ENCODE results near the gene TMEM119.
"Not testable (repeated sequence)": the region's sequence is repeated elsewhere in the genome, so short reads cannot be mapped to it uniquely, and the experiment has no call there.

The TMEM119 gene

DNA sequence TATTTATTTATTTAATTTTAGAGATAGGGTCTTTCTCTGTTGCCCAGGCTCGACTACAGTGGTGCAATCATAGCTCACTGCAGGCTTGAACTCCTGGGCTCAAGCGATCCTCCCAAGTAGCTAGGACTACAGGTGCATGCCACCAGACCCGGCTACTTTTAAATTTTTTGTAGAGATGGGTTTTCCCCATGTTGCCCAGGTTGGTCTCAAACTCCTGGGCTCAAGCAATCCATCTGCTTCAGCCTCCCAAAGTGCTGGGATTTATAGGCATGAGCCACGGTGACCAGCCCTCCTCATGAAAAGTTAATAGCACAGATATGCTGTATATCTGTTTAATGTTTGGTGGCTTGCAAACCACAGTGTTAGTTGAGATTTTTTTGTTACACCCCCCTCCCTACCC is 33.4 kb upstream of the TMEM119 start:
- not testable (repeated sequence) for H3K9me3 ChIP-seq (ENCODE audit: control insufficient read depth, low read length); H3K9ac ChIP-seq (ENCODE audit: low read length); H3K36me3 ChIP-seq (ENCODE audit: control insufficient read depth, insufficient read depth, low read length, severe bottlenecking); H3K27me3 ChIP-seq (replicated peaks; ENCODE audit: control insufficient read depth, insufficient read depth, low read length); H3K4me3 ChIP-seq (ENCODE audit: low read length); DNase-seq (ENCODE audit: low read depth)
- H3K4me1 ChIP-seq (ENCODE audit: control insufficient read depth, insufficient read depth, low read length), result peaks cover 55% of the 10 kb centered on the region

DNA sequence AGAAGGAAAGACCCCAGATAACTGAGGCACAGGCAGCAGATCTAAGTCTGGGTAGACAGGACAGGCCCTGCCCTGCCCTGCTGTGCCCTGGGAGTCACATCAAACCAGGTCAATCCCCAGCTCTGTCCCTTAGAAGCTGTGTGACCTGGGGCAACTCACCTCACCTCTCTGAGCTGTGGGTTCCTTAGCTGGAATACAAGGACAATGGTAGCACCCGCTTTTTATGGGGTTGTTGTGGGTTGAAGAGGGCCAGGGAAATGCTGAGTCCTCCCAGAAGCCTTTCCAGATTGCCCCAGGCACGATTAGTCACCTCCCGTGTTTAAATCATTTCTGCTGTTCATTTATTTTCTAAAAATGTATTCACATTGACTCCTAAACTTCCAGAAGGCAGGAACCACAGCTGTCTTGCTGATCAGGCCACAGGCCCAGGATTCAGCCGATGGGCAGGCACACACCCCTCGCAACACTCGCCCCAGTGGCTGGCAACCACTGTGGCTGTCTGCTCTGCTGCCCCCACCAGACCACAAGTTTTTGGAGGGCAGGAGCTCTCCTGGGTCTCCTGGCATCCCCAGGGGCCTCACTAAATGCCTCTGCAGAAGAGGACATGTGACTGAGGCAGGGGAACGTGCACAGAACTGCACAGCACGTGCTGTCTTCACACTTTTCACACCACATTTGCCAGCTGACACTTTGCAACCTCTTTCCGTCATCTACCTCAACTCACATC is 32.8 kb upstream of the TMEM119 start:
- Histone ChIP-seq H3K9ac (ENCODE audit: low read length) (peak overlapping the region; percentile 84), H3K4me3 (ENCODE audit: low read length) (peak overlapping the region; percentile 9), H3K9me3 (ENCODE audit: control insufficient read depth, low read length) (no peaks in the 10 kb centered on the region), H3K36me3 (ENCODE audit: control insufficient read depth, insufficient read depth, low read length, severe bottlenecking) (no peaks in the 10 kb centered on the region), H3K27me3 (replicated peaks; ENCODE audit: control insufficient read depth, insufficient read depth, low read length) (no peaks in the 10 kb centered on the region), H3K4me1 (ENCODE audit: control insufficient read depth, insufficient read depth, low read length) (peaks cover 55% of the 10 kb centered on the region)
- peak; percentile 87 for DNase-seq (ENCODE audit: low read depth)

DNA sequence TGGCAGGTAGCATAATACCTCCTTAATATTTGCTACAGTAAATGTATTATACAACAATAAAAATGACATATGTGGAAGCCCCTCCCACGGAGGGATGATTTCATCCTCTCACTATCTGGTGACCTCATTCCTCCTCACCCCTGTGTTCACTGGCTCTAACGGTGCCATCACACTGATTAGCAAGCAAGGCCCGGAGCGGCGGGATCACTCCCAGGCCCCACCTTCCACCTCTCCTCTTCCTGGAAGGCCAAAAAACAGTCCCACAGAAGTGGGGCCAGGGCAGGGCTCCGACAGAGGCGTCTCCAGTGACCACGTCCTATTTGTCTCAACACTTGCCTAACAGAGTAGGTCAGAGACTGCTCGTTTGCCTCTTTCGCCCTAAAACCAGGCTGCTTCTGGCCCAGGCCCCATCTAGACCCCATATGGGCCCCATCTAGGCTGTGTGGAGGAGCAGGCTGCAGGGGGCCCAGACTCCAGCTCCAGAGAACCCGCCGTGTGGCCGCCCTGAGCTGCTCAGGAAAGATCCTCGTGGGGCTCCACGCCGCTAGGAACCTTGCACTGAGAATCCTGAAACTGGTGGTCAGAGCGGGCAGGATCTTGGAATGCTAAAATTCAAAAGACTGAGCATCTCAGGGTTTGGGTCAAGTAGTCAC is 32.1 kb upstream of the TMEM119 start:
- Histone ChIP-seq H3K4me1 (ENCODE audit: control insufficient read depth, insufficient read depth, low read length) (peaks cover 55% of the 10 kb centered on the region), H3K9ac (ENCODE audit: low read length) (peak overlapping the region; percentile 84), H3K27me3 (replicated peaks; ENCODE audit: control insufficient read depth, insufficient read depth, low read length) (no peaks in the 10 kb centered on the region), H3K9me3 (ENCODE audit: control insufficient read depth, low read length) (no peaks in the 10 kb centered on the region), H3K4me3 (ENCODE audit: low read length) (peak overlapping the region; percentile 68), H3K36me3 (ENCODE audit: control insufficient read depth, insufficient read depth, low read length, severe bottlenecking) (no peaks in the 10 kb centered on the region)
- peak; percentile 77 for DNase-seq (ENCODE audit: low read depth)

DNA sequence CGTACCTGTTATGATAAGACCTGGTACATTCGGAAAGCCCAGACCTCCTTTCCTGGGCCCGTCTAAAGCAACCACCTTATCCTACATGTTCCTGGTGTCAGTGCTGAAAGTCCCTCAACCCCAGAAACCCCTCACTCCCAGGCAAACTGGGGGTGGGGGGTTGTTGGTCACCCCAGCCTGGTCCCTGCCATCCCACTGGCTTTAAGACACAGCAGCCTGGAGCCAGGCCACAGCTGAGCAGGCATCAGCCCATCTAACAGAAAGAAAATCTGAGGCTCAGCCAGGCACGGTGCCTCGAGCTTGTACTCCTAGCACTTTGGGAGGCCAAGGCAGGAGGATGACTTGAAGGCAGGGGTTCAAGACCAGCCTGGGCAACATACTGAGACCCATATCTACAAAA is 31.3 kb upstream of the TMEM119 start:
- H3K9ac ChIP-seq (ENCODE audit: low read length), result peak overlapping the region; percentile 84
- peaks cover 49% of the 10 kb centered on the region for H3K4me1 ChIP-seq (ENCODE audit: control insufficient read depth, insufficient read depth, low read length)
- peak overlapping the region; percentile 68 for H3K4me3 ChIP-seq (ENCODE audit: low read length)
- no peaks in the 10 kb centered on the region for H3K27me3 ChIP-seq (replicated peaks; ENCODE audit: control insufficient read depth, insufficient read depth, low read length)
- DNase-seq (ENCODE audit: low read depth), result no peak
- no peaks in the 10 kb centered on the region for H3K36me3 ChIP-seq (ENCODE audit: control insufficient read depth, insufficient read depth, low read length, severe bottlenecking)
- no peaks in the 10 kb centered on the region for H3K9me3 ChIP-seq (ENCODE audit: control insufficient read depth, low read length)

DNA sequence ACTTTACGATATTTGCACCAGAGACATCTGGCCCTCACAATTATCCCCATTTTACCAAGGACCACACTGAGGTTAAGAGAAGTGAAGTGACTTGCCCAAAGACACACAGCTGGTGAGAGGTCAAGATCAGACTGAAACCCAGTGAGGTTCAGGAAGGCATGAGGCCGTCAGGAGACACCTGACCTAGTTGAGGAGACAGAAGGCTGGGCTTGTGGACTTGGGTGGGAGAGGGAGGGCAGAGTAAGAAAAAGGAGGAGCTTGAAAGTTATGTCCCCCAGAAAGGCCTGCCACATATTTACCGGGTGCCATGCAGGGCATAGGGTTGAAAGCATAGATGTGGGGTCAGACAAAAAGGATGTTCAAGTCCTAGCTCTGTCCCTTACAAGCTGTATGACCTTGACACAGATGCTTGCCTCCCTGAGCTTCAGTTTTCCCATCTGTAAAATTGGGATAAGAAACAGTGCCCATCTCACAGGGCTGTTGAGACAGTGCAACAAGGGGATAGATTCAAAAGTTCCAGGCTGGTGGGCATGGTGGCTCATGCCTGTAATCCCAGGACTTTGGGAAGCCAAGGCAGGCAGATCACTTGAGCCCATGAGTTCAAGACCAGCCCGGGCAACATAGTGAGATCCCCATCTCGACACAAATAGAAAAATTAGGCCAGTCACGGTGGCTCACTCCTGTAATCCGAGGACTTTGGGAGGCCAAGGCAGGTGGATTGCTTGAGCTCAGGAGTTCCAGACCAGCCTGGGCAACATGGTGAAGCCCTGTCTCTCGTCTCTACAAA is 29.4 kb upstream of the TMEM119 start:
- Histone ChIP-seq H3K36me3 (ENCODE audit: control insufficient read depth, insufficient read depth, low read length, severe bottlenecking) (no peaks in the 10 kb centered on the region), H3K4me1 (ENCODE audit: control insufficient read depth, insufficient read depth, low read length) (peaks cover 38% of the 10 kb centered on the region), H3K27me3 (replicated peaks; ENCODE audit: control insufficient read depth, insufficient read depth, low read length) (no peaks in the 10 kb centered on the region), H3K9ac (ENCODE audit: low read length) (peak overlapping the region; percentile 84), H3K9me3 (ENCODE audit: control insufficient read depth, low read length) (no peaks in the 10 kb centered on the region), H3K4me3 (ENCODE audit: low read length) (no peak overlapping the region)
- no peak for DNase-seq (ENCODE audit: low read depth)

DNA sequence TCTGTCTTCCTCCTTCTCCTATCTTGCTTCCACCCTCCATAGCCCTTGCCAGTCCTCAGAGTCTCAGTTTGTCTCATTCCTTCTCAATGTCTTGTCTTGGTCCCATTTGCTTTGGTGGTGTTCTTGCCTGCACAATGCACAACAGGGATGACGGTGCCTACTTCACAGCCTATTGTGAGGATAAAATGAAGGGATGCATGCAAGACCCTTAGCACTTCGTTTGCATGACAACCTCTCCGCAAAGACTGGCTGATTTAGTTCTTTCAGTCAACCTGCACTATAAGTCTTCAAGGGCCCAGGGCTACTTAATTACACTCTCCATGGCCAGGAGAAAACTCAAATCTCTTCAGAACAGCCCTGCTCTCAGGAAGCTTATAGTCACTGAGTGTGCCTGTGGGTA is 27.3 kb upstream of the TMEM119 start:
- Histone ChIP-seq H3K9me3 (ENCODE audit: control insufficient read depth, low read length) (no peaks in the 10 kb centered on the region), H3K9ac (ENCODE audit: low read length) (no peak overlapping the region), H3K27me3 (replicated peaks; ENCODE audit: control insufficient read depth, insufficient read depth, low read length) (no peaks in the 10 kb centered on the region), H3K4me3 (ENCODE audit: low read length) (no peak overlapping the region), H3K4me1 (ENCODE audit: control insufficient read depth, insufficient read depth, low read length) (peaks cover 41% of the 10 kb centered on the region), H3K36me3 (ENCODE audit: control insufficient read depth, insufficient read depth, low read length, severe bottlenecking) (no peaks in the 10 kb centered on the region)
- DNase-seq (ENCODE audit: low read depth), result no peak

DNA sequence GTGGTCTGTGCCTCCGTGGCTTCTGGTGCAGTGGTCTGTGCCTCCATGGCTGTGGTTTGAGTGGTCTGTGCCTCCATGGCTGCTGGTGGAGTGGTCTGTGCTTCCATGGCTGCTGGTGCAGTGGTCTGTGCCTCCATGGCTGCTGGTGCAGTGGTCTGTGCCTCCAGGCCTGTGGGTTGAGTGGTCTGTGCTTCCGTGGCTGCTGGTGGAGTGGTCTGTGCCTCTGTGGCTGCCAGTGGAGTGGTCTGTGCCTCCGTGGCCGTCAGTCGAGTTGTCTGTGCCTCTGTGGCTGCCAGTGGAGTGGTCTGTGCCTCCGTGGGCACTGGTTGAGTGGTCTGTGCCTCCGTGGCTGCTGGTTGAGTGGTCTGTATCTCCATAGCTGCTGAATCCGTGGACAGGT is 25.7 kb upstream of the TMEM119 start:
- Histone ChIP-seq H3K4me3 (ENCODE audit: low read length) (no peak overlapping the region), H3K9ac (ENCODE audit: low read length) (no peak overlapping the region), H3K9me3 (ENCODE audit: control insufficient read depth, low read length) (no peaks in the 10 kb centered on the region), H3K4me1 (ENCODE audit: control insufficient read depth, insufficient read depth, low read length) (peaks cover 38% of the 10 kb centered on the region), H3K36me3 (ENCODE audit: control insufficient read depth, insufficient read depth, low read length, severe bottlenecking) (no peaks in the 10 kb centered on the region), H3K27me3 (replicated peaks; ENCODE audit: control insufficient read depth, insufficient read depth, low read length) (no peaks in the 10 kb centered on the region)
- DNase-seq (ENCODE audit: low read depth), result no peak

DNA sequence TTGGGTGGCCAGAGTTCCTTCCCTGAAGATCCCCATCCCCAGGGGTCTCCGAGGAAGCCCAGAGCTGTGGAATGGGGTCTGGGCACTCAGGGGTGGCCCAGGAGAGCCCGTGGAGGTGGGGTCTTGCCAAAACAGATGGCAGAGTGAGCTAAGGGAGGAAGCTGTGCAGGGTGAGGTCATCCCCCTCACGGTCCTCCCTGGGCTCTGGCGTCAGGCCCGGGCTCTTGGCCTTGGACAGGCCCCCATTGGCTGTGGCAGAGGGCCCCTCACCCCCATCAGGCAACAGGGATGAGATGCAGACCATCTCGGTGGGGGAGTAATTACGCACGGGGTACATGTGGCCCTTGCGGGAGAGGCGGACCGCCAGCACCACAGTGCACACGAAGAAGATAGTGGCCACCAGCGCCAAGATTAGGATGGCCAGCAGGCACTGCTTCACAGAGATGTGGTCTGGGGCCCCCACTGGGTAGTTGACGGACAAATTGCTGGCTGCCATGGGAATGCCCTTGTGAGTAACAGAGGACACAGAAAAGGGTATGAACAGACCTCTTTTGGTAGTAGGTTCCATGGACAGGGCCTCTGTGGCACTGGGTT is 25.1 kb upstream of the TMEM119 start:
- Histone ChIP-seq H3K27me3 (replicated peaks; ENCODE audit: control insufficient read depth, insufficient read depth, low read length) (no peaks in the 10 kb centered on the region), H3K9me3 (ENCODE audit: control insufficient read depth, low read length) (no peaks in the 10 kb centered on the region), H3K4me3 (ENCODE audit: low read length) (no peak overlapping the region), H3K36me3 (ENCODE audit: control insufficient read depth, insufficient read depth, low read length, severe bottlenecking) (no peaks in the 10 kb centered on the region), H3K9ac (ENCODE audit: low read length) (no peak overlapping the region), H3K4me1 (ENCODE audit: control insufficient read depth, insufficient read depth, low read length) (peaks cover 37% of the 10 kb centered on the region)
- DNase-seq (ENCODE audit: low read depth), result no peak

DNA sequence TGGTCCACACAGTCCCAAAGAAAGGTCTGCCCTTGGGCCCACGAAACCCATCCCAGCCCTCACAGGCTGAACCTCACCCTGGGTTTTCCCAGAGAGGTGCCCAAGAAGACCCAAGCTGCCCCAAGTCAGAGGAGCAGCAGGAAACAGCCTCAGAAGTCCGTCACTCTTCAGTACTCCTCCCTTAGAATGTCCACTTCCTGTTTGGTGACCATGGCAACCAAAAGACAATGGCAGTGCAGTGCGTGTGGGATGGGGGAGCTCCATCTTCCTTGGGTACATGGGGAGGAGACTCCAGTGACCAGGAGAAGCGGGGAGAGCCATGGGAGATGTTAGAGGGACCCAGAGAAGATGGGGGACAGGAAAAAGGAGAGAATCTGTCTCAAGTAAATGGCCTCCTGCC is 24.5 kb upstream of the TMEM119 start:
- peaks cover 37% of the 10 kb centered on the region for H3K4me1 ChIP-seq (ENCODE audit: control insufficient read depth, insufficient read depth, low read length)
- no peak overlapping the region for H3K9ac ChIP-seq (ENCODE audit: low read length)
- DNase-seq (ENCODE audit: low read depth), result no peak
- H3K9me3 ChIP-seq (ENCODE audit: control insufficient read depth, low read length), result no peaks in the 10 kb centered on the region
- no peak overlapping the region for H3K4me3 ChIP-seq (ENCODE audit: low read length)
- no peaks in the 10 kb centered on the region for H3K36me3 ChIP-seq (ENCODE audit: control insufficient read depth, insufficient read depth, low read length, severe bottlenecking)
- no peaks in the 10 kb centered on the region for H3K27me3 ChIP-seq (replicated peaks; ENCODE audit: control insufficient read depth, insufficient read depth, low read length)

DNA sequence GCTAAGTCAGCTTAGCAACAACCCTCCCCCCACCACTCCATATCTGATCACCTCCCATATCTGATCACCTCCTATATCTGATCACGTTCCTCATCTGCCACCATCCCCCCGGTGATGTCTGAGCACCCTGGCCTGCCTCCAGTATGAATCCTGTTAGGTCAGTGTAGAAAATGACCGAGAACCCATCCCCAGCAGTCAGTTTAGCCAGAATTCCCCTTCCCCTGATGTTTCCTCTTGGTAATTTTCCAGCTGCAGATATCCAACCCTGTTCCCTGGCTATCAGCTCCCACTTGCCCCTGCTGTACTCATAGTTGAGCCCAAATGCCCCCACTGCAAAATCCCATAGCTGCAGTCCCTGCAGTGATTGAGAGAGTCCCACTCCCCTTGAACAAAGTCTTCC is 23.3 kb upstream of the TMEM119 start:
- no peaks in the 10 kb centered on the region for H3K27me3 ChIP-seq (replicated peaks; ENCODE audit: control insufficient read depth, insufficient read depth, low read length)
- no peaks in the 10 kb centered on the region for H3K36me3 ChIP-seq (ENCODE audit: control insufficient read depth, insufficient read depth, low read length, severe bottlenecking)
- no peak overlapping the region for H3K4me3 ChIP-seq (ENCODE audit: low read length)
- peaks cover 43% of the 10 kb centered on the region for H3K4me1 ChIP-seq (ENCODE audit: control insufficient read depth, insufficient read depth, low read length)
- no peak for DNase-seq (ENCODE audit: low read depth)
- H3K9me3 ChIP-seq (ENCODE audit: control insufficient read depth, low read length), result no peaks in the 10 kb centered on the region
- peak overlapping the region; percentile 57 for H3K9ac ChIP-seq (ENCODE audit: low read length)

DNA sequence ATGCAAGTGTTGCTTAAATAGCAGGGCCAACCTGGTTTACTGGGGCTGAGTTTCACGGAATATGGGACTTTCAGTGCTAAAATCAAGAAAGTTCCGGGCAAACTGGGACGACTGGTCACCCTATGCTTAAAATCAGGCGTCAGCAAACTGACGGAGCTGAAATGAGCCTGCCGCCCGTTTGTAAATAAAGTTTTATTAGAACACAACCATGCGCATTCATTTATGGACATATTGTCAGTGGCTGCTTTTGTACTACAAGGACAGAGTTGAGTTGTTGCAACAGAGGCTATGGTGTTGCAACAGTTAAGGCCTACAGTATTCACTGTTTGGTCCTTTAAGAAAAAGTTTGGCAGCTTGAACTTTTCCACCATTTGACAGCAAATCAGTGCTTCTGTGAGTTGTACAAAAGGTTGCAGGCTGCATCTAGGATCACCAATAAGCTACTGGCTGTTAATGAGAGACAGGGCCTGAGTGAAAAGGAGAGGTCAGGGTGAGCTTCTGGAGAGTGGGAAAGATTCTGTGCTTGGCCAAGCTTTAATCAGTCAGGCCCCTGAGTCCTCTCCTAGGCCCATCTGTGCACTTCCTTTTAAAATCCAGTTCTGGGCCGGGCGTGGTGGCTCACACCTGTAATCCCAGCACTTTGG is 22.5 kb upstream of the TMEM119 start:
- no peaks in the 10 kb centered on the region for H3K27me3 ChIP-seq (replicated peaks; ENCODE audit: control insufficient read depth, insufficient read depth, low read length)
- H3K4me3 ChIP-seq (ENCODE audit: low read length), result no peak overlapping the region
- peak; percentile 75 for DNase-seq (ENCODE audit: low read depth)
- H3K9ac ChIP-seq (ENCODE audit: low read length), result peak overlapping the region; percentile 57
- peaks cover 43% of the 10 kb centered on the region for H3K4me1 ChIP-seq (ENCODE audit: control insufficient read depth, insufficient read depth, low read length)
- peaks cover 5% of the 10 kb centered on the region for H3K9me3 ChIP-seq (ENCODE audit: control insufficient read depth, low read length)
- no peaks in the 10 kb centered on the region for H3K36me3 ChIP-seq (ENCODE audit: control insufficient read depth, insufficient read depth, low read length, severe bottlenecking)

All from adipocyte (in vitro differentiated cells).